NT2/D1 (cell line): ENCODE measurements around the gene EMILIN1.

Source experiments
- SUZ12 ChIP-seq: IDR thresholded peaks from 2 replicates; pipeline ENCODE4 v1.6.1; 2011; ENCODE audit not compliant: insufficient read length, insufficient read depth; ENCODE audit errors: extremely low read depth
- ZNF274 ChIP-seq: IDR thresholded peaks from 2 replicates; pipeline ENCODE4 v1.6.1; 2011; ENCODE audit warnings: mild to moderate bottlenecking, low read depth, low read length

DNA sequence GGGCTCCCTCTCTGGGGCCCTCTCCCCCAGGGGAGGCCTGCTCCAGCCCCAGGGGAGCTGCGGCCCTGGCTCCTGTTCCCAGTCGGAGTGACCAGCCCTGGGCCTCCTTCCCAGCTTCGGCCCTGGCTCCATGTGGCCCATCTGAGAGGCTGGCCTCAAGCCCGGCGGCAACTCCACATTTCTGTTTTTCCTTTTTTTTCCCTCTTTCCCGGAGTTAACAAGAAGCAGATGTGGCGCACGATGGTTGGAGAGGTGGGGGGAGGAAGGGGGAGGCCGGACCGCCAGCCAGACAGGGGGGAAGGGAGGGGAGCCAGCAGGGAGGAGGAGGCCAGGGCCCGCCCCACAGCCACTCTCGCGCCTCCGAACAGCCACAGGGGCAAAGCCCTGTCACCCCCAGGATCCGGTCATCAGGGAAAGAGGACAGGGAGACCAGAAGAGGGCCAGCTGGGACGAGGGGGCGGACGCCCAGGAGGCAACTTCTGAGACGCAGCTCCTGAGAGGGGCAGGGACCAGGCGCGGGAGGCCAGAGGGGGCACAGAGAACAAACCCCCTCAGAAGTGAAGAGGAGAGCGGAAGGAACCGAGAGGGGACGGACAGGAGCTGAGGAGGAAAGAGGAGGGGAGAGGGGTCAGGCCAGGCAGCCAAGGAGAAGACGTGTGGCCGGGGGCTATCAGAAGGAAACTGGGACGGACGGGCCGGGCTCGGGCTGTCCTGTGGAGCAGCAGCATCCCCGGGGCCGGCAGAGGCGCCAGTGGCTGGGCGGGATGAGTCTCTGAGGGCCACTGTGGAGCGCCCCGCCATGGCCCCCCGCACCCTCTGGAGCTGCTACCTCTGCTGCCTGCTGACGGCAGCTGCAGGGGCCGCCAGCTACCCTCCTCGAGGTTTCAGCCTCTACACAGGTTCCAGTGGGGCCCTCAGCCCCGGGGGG, at the start of gene EMILIN1:
- TF ChIP-seq SUZ12 (no peak), ZNF274 (no peak)
